ENCODE results near the gene EXOC3L1.

The EXOC3L1 gene

DNA sequence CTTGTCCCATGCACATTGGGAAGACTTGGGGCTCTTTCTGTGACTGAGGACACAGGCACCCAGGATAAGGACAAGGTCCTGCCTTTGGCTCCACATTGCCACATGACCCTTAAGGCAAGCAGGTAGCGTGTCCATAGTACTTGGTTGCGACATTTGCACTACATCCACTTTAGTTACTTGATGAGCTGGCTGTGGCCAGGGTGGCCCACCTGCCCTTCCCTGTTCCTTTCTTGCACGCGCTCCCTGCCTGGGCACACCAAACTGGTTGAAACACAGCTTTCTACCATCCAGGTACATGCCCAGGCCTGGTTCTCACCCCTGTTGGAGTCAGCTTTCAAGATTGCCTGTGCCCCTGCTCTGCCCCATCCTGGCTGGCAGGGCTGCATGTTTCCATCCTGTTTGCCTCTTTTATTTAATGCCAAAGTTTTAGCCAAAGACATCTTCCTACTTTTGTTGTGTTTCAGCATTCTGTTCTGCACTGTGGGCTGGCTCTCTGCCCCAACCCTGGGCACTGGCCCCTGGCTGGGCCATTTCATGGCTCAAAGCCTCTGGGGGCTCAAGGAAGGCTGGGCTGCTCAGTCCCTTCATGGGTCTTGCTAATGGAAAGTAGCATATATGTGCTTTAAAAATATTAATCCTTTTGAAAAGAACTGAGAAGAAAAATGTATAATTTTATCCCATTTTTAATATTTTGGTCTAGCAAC is 42.3 kb downstream of the EXOC3L1 start:
- DNase-seq = no peak

DNA sequence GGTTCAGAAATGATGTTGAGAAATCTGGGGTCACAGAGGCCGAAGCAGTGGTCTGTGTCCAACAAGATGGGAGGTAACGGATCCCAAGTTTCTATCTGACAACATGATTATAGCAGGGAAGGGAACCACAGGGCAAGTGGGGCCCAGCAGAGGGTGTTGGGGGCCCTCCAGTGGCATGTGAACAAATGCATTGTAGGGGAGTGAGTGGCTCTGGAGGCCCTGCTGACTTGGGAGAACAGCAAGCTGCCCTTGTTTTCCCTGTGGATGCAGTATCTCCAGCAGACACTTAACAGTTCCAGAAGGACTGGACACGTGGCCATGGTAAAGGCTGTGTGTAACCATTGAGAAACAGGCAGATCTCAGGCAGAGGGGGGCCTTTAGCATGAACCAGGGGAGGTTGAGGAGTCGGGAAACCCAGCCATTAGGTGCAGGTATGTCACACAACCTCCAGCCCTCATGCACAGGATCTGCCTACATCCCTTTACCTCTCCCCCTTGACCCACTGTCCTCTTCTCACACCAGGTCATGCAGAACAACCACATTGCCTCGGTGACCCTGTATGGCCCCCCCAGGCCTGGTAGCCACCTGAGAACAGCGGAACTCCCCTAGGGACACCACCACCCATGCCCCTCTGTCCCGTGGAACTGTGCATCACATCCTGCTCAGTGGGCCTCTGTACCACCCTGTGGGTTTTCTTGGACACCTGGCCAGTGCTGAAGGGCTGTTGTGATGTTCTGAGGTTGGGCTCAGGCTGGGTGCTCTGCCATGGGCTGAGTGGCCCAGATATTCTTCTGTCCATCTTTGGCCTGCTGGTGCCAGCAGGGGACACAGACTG is 43.2 kb downstream of the EXOC3L1 start:
- DNase-seq = no peak

DNA sequence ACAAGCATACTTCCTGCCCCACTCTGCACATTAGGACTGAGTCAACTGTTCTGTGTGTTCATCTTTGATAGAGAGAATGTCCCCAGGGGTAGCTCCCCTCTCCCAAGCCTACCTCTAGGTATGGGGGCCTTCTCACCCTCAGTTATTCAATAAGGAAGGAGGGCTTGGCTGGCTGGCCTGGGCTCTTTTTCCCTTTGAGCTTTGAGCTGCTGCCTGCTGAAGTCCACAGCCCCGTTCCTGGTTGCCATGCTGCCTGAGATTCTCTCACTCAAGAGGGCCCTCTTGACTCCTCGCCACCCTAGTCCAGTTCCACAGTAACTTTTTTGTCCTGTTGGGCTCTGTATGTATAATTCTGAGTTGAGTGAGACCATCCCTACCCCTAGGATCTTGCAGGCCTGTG is 44.2 kb downstream of the EXOC3L1 start:
- DNase-seq = no peak

DNA sequence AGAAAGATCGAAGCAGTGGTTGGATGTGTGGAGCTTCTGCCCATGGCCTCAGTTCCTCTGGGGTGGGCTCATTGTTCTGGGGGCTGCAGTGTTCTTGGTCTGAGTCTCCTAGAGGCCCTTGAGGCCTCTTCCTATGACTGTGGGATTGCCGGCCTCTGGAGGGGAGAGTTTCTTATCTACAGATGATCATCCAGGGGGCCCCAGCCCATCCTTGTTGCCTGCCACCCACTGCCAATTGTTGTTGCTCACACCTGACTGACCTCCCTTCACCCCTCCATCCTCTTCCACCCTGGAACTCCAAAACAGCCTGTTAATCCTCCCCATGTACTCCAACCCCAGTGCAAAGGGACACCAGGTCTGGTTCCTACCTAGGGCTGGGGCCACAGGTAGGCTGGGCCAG is 45.0 kb downstream of the EXOC3L1 start:
- DNase-seq = no peak

DNA sequence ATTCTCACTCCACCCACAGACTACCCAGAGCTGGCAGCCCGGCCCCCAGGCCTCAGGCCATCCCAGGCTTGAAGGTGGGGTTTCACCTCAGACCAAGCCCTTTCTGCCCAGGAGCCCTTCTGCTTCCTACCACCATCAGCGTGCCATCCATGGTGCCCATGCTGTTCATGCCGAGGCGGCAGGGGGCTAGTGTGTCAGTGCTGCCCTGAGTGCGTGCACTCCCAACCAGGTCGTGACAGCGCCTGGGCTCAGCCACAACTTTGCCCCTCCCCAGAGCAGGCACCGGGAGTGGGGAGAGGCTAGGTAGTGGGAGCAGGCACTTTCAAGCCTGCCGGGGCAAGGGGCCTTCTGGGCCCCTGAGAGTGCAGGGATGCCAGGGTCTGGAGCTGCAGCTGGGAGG is 47.6 kb downstream of the EXOC3L1 start:
- no peak for DNase-seq

DNA sequence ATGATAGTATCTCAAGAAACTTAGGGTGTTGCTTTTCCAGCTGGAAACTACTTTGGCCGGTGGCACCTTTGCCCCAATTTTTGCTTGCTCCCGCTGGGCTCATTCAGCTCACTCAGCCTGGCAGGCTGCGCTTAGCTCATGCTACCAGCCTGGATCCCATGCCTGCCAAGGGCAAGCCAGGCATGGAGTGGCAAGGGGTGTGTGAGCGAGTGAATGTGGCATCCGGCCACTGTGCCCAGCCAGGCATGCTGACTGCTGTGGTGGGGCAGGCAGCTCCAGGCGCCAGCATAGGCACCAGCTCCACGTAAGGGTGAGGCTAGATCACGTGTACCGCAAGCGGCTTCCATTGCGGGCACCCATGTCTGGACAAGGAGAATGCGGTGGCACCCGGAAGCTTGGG is 48.5 kb downstream of the EXOC3L1 start:
- no peak for DNase-seq

DNA sequence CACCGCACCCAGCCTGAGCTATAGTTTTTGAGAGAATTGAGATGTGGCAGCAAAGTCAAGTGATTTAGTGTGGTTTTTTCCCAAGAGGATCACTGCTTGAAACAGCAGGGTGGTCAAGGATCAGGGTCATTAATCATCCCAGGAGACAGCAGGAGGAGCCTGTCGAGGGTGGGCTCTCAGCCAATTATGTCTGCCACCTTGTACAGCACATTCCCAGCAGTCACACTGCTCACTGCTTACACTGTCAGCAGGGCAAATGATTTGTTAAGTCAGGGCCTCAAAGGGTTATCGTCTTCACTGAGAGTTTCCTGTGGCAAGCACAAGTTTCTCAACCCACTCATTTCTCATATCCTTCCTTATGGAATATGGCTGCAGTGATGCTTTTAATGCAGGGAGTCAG is 52.3 kb downstream of the EXOC3L1 start:
- DNase-seq = no peak
